ENCODE results near the gene SLC44A2.
A peak's percentile ranks its signal among the peaks of the same experiment; 100 is the strongest.

SLC44A2 gene

GRCh38 chr19:10625003-10625761 is at the start of gene SLC44A2:
Gene SLC44A2 (plus strand): TSS chr19:10625553. CDS start chr19:10625634, 81 bp downstream.
- peak; percentile 95 for DNase-seq (ENCODE audit: low spot score)

- DNase-seq (ENCODE audit: low spot score): no peak
Observed at GRCh38 chr19:10577951-10578350, 47.4 kb upstream of the SLC44A2 start.

GRCh38 chr19:10580979-10581631 is 44.2 kb upstream of the SLC44A2 start:
- peak; percentile 85 for DNase-seq (ENCODE audit: low spot score)

GRCh38 chr19:10582091-10582490 is 43.3 kb upstream of the SLC44A2 start:
- DNase-seq (ENCODE audit: low spot score): no peak

- DNase-seq (ENCODE audit: low spot score): no peak
Observed at GRCh38 chr19:10583036-10583776, 42.1 kb upstream of the SLC44A2 start.

GRCh38 chr19:10586396-10586795 is 39.0 kb upstream of the SLC44A2 start:
- DNase-seq (ENCODE audit: low spot score): no peak

GRCh38 chr19:10587022-10587838 is 38.1 kb upstream of the SLC44A2 start, which contains the start of gene AP1M2:
Gene AP1M2 (minus strand): TSS chr19:10587312. CDS start chr19:10587231, 81 bp downstream.
- DNase-seq (ENCODE audit: low spot score): no peak

GRCh38 chr19:10587839-10588150 is 37.6 kb upstream of the SLC44A2 start:
- DNase-seq (ENCODE audit: low spot score): no peak

- no peak for DNase-seq (ENCODE audit: low spot score)
Observed at GRCh38 chr19:10593148-10593547, 32.2 kb upstream of the SLC44A2 start.

- DNase-seq (ENCODE audit: low spot score): peak; percentile 41
Observed at GRCh38 chr19:10593820-10594637, 31.3 kb upstream of the SLC44A2 start.

- no peak for DNase-seq (ENCODE audit: low spot score)
Observed at GRCh38 chr19:10600149-10600548, 25.2 kb upstream of the SLC44A2 start.

GRCh38 chr19:10601999-10602329 is 23.4 kb upstream of the SLC44A2 start:
- no peak for DNase-seq (ENCODE audit: low spot score)

GRCh38 chr19:10602330-10603083 is 22.8 kb upstream of the SLC44A2 start:
- DNase-seq (ENCODE audit: low spot score): peak; percentile 98

GRCh38 chr19:10603084-10603872 is 22.1 kb upstream of the SLC44A2 start:
- no peak for DNase-seq (ENCODE audit: low spot score)

- DNase-seq (ENCODE audit: low spot score): no peak
Observed at GRCh38 chr19:10603873-10604459, 21.4 kb upstream of the SLC44A2 start.

- no peak for DNase-seq (ENCODE audit: low spot score)
Observed at GRCh38 chr19:10604460-10604980, 20.8 kb upstream of the SLC44A2 start.

GRCh38 chr19:10611907-10612306 is 13.4 kb upstream of the SLC44A2 start:
- peak; percentile 19 for DNase-seq (ENCODE audit: low spot score)

GRCh38 chr19:10612499-10613119 is 12.7 kb upstream of the SLC44A2 start:
- no peak for DNase-seq (ENCODE audit: low spot score)

Data from AG08395 (cell line).